Thyroid gland (tissue), 4 donors: ENCODE results near the gene GLIS1. TPM values are rescaled to one million over a fixed set of nuclear protein-coding genes. Genes with fewer than 3 reads are reported as not detected.

ENCODE experiments used
- DNase-seq, 2 donors: peaks; one replicate each; pipeline ENCODE4 v3.0.0-alpha.2; 2019
- H3K27ac ChIP-seq, 3 donors: fragments of 200-600 bp; sonication (generic); 1 replicate in 2 of 3; 2 replicates in 1 of 3; pipeline ENCODE4 v1.5.1; 2016 to 2019; ENCODE audit warnings: mild to moderate bottlenecking in 1 of 3, moderate library complexity in 1 of 3
- H3K27me3 ChIP-seq: fragments of 200-600 bp; sonication (generic); one replicate; pipeline ENCODE4 v1.5.1; 2019
- H3K36me3 ChIP-seq, 2 donors: fragments of 200-600 bp; sonication (generic); one replicate each; pipeline ENCODE4 v1.5.1; 2016 to 2019
- H3K4me1 ChIP-seq, 2 donors: fragments of 200-600 bp; sonication (generic); one replicate each; pipeline ENCODE4 v1.5.1; 2017 to 2019
- H3K4me3 ChIP-seq, 3 donors: fragments of 200-600 bp; sonication (generic); replicated peaks in 1 of 3; 1 replicate in 2 of 3; 2 replicates in 1 of 3; pipeline ENCODE4 v1.5.1; 2016; ENCODE audit warnings: mild to moderate bottlenecking in 1 of 3
- H3K9me3 ChIP-seq: fragments of 200-600 bp; sonication (generic); one replicate; pipeline ENCODE4 v1.5.1; 2017
- CTCF ChIP-seq, 6 experiments: fragments of 200-600 bp in 3 of 6; fragments of 450-650 bp in 3 of 6; sonication (generic) in 3 of 6; IDR thresholded peaks; one replicate each; pipeline ENCODE4 v1.5.1; 2016 to 2019; ENCODE audit warnings: antibody characterized with exemption in 6 of 6, mild to moderate bottlenecking in 2 of 6, inconsistent platforms in 1 of 6, moderate library complexity in 1 of 6
- POLR2A ChIP-seq, 2 donors: fragments of 450-650 bp; IDR thresholded peaks; one replicate each; pipeline ENCODE4 v1.6.1; 2017; ENCODE audit warnings: antibody characterized with exemption in 2 of 2, mild to moderate bottlenecking in 2 of 2, moderate library complexity in 1 of 2
- WGBS, 2 donors: methylation state at CpG; one replicate each; pipeline ENCODE4 v1.1.5; 2017; 5-methylcytosine and 5-hydroxymethylcytosine counted together
- intact Hi-C: fragments of 100-400 bp; cut with DNase I; formaldehyde crosslinking; loops from one replicate; pipeline ENCODE4 v1.15.1; 2023
- total RNA-seq, 4 donors: library from RNA; depleted of rRNA; stranded (reverse); fragments of >200 nt; gene quantifications; one replicate each; pipeline ENCODE4 v1.2.3, GENCODE V29; 2016

GLIS1 gene
- total RNA-seq, 4 donors from 2014 or later, result 0.29 TPM; not detected in 3

GRCh38 chr1:53722025-53722424 is 16.9 kb downstream of the GLIS1 start:
- intact Hi-C loops, result no loop called here
- H3K36me3 ChIP-seq, result no peaks in the 10 kb centered on the region

GRCh38 chr1:53721088-53721487 is 17.9 kb downstream of the GLIS1 start:
- Histone ChIP-seq H3K9me3 (no peaks in the 10 kb centered on the region), H3K4me1 (no peaks in the 10 kb centered on the region), H3K36me3 (no peaks in the 10 kb centered on the region), H3K27me3 (no peaks in the 10 kb centered on the region), H3K27ac (no peak overlapping the region), H3K4me3 (no peak overlapping the region)
- 77 to 83% methylated on average over 4 of the region's 4 CpGs for WGBS, 2 donors
- no peak for DNase-seq
- intact Hi-C loops, result no loop called here
- TF ChIP-seq POLR2A (IDR thresholded peaks at IDR 0.05), result no peak
- no peak for TF ChIP-seq CTCF (IDR thresholded peaks at IDR 0.05)

More at GRCh38 chr1:53722025-53722424, 16.9 kb downstream of the GLIS1 start:
- WGBS, 2 donors, result 74 to 80% methylated on average over 1 of the region's 1 CpG
- DNase-seq, result no peak
- no peak for TF ChIP-seq CTCF (IDR thresholded peaks at IDR 0.05)
- TF ChIP-seq POLR2A (IDR thresholded peaks at IDR 0.05), result no peak
- Histone ChIP-seq H3K4me3 (no peak overlapping the region), H3K4me1 (no peaks in the 10 kb centered on the region), H3K27ac (no peak overlapping the region), H3K9me3 (no peaks in the 10 kb centered on the region), H3K27me3 (no peaks in the 10 kb centered on the region)

- Histone ChIP-seq H3K27me3 (no peaks in the 10 kb centered on the region), H3K36me3 (no peaks in the 10 kb centered on the region), H3K9me3 (no peaks in the 10 kb centered on the region), H3K4me1 (no peaks in the 10 kb centered on the region), H3K4me3 (no peak overlapping the region), H3K27ac (no peak overlapping the region)
- TF ChIP-seq CTCF (IDR thresholded peaks at IDR 0.05), result no peak
- no peak for TF ChIP-seq POLR2A (IDR thresholded peaks at IDR 0.05)
- no peak for DNase-seq
- 72 to 86% methylated on average over 2 of the region's 2 CpGs for WGBS, 2 donors
- intact Hi-C loops, result no loop called here
Observed at GRCh38 chr1:53719469-53719868, 19.5 kb downstream of the GLIS1 start.

GRCh38 chr1:53718443-53718842 is 20.5 kb downstream of the GLIS1 start:
- Histone ChIP-seq H3K4me3 (no peak overlapping the region), H3K27me3 (no peaks in the 10 kb centered on the region), H3K9me3 (no peaks in the 10 kb centered on the region), H3K27ac (no peak overlapping the region), H3K36me3 (no peaks in the 10 kb centered on the region), H3K4me1 (no peaks in the 10 kb centered on the region)
- WGBS, 2 donors, result 81 to 91% methylated on average over 2 of the region's 2 CpGs
- no peak for DNase-seq
- TF ChIP-seq CTCF (IDR thresholded peaks at IDR 0.05) (no peak), POLR2A (IDR thresholded peaks at IDR 0.05) (no peak)
- intact Hi-C loops, result no loop called here

- intact Hi-C loops, result no loop called here
Observed at GRCh38 chr1:53717025-53717804, 21.7 kb downstream of the GLIS1 start.

More at GRCh38 chr1:53717025-53717804, 21.7 kb downstream of the GLIS1 start:
- Histone ChIP-seq H3K4me3 (no peak overlapping the region), H3K9me3 (no peaks in the 10 kb centered on the region), H3K4me1 (no peaks in the 10 kb centered on the region), H3K36me3 (no peaks in the 10 kb centered on the region), H3K27me3 (no peaks in the 10 kb centered on the region), H3K27ac (no peak overlapping the region)
- TF ChIP-seq POLR2A (IDR thresholded peaks at IDR 0.05) (no peak), CTCF (IDR thresholded peaks at IDR 0.05) (no peak)
- 89 to 90% methylated on average over 6 of the region's 6 CpGs for WGBS, 2 donors
- no peak for DNase-seq
